Esophagus (tissue), 2 donors: ENCODE results near the gene NTN1. TPM values are rescaled to one million over a fixed set of nuclear protein-coding genes. Genes with fewer than 3 reads are reported as not detected.

ENCODE experiments used
- H3K27ac ChIP-seq, 2 donors: one replicate each; pipeline ENCODE4 v1.5.1; 2013; ENCODE audit warnings: low read depth in 2 of 2, mild to moderate bottlenecking in 2 of 2, inconsistent platforms in 1 of 2, low read length in 1 of 2, moderate library complexity in 1 of 2
- H3K27me3 ChIP-seq, 2 donors: one replicate each; pipeline ENCODE4 v1.6.1; 2013; ENCODE audit warnings: low read length in 2 of 2, control low read depth in 1 of 2, mild to moderate bottlenecking in 1 of 2; ENCODE audit not compliant: insufficient read depth in 2 of 2, control insufficient read depth in 1 of 2
- H3K36me3 ChIP-seq, 2 donors: one replicate each; pipeline ENCODE4 v1.6.1; 2013; ENCODE audit warnings: low read length in 1 of 2; ENCODE audit not compliant: control insufficient read depth in 2 of 2, insufficient read depth in 2 of 2
- H3K4me1 ChIP-seq, 2 donors: one replicate each; pipeline ENCODE4 v1.6.1; 2013; ENCODE audit warnings: low read length in 1 of 2; ENCODE audit not compliant: control insufficient read depth in 2 of 2, insufficient read depth in 2 of 2
- H3K4me3 ChIP-seq, 2 donors: one replicate each; pipeline ENCODE4 v1.5.1; 2013; ENCODE audit warnings: low read length in 2 of 2, mild to moderate bottlenecking in 2 of 2, low read depth in 1 of 2, moderate library complexity in 1 of 2
- H3K9me3 ChIP-seq, 2 donors: one replicate each; pipeline ENCODE4 v1.6.1; 2013; ENCODE audit warnings: mild to moderate bottlenecking in 2 of 2, low read depth in 1 of 2, low read length in 1 of 2, moderate library complexity in 1 of 2; ENCODE audit not compliant: control insufficient read depth in 2 of 2, insufficient read depth in 1 of 2
- WGBS, 2 donors: extraction: QIAGEN DNeasy Blood & Tissue Kit; methylation state at CpG; one replicate each; pipeline ENCODE4 v1.1.7; 2013; 5-methylcytosine and 5-hydroxymethylcytosine counted together
- polyA plus RNA-seq, 2 donors: library from polyadenylated mRNA; stranded (reverse); fragments of 200-250 nt; gene quantifications; one replicate each; pipeline ENCODE4 v1.2.3, GENCODE V29; 2013
- donor health status: healthy with polysubstance abuse.
- donor health status: Bipolar disorder and iron deficiency.

The NTN1 gene
- polyA plus RNA-seq, 2 donors: 10.3 to 12.3 TPM

GRCh38 chr17:9239793-9240658, 218.7 kb downstream of the NTN1 start:
- Histone ChIP-seq H3K27ac (peak overlapping the region; percentile 96), H3K4me1 (peaks cover 4 to 35% of the 10 kb centered on the region in 2 donors), H3K9me3 (no peaks in the 10 kb centered on the region), H3K36me3 (peaks cover 0 to 7% of the 10 kb centered on the region in 2 donors), H3K4me3 (peak overlapping the region; percentile 40 to 46), H3K27me3 (no peaks in the 10 kb centered on the region)
- 1% methylated on average over 54 to 83 of the region's 84 CpGs for WGBS, 2 donors

GRCh38 chr17:9240659-9241370, 219.5 kb downstream of the NTN1 start:
- 34 to 37% methylated on average over 14 to 17 of the region's 17 CpGs for WGBS, 2 donors
- peak overlapping the region in 1 of 2 donors; percentile 46 for H3K4me3 ChIP-seq

GRCh38 chr17:9241371-9241712, 220.0 kb downstream of the NTN1 start:
- H3K27me3 ChIP-seq: no peaks in the 10 kb centered on the region
- H3K36me3 ChIP-seq: peaks cover 0 to 7% of the 10 kb centered on the region in 2 donors
- 34 to 41% methylated on average over 10 of the region's 10 CpGs for WGBS, 2 donors
- peaks cover 4 to 35% of the 10 kb centered on the region in 2 donors for H3K4me1 ChIP-seq
- no peaks in the 10 kb centered on the region for H3K9me3 ChIP-seq
- H3K4me3 ChIP-seq: no peak overlapping the region
- peak overlapping the region; percentile 96 for H3K27ac ChIP-seq

More at GRCh38 chr17:9240659-9241370, 219.5 kb downstream of the NTN1 start:
- H3K36me3 ChIP-seq: peaks cover 0 to 7% of the 10 kb centered on the region in 2 donors
- no peaks in the 10 kb centered on the region for H3K27me3 ChIP-seq
- H3K27ac ChIP-seq: peak overlapping the region; percentile 96
- H3K9me3 ChIP-seq: no peaks in the 10 kb centered on the region
- peaks cover 4 to 35% of the 10 kb centered on the region in 2 donors for H3K4me1 ChIP-seq

GRCh38 chr17:9241774-9242496, 220.6 kb downstream of the NTN1 start:
- Histone ChIP-seq H3K4me3 (no peak overlapping the region), H3K9me3 (no peaks in the 10 kb centered on the region), H3K36me3 (peaks cover 0 to 7% of the 10 kb centered on the region in 2 donors), H3K4me1 (peaks cover 4 to 35% of the 10 kb centered on the region in 2 donors), H3K27me3 (no peaks in the 10 kb centered on the region), H3K27ac (peak overlapping the region; percentile 96)
- 74% methylated on average over 15 to 16 of the region's 16 CpGs for WGBS, 2 donors

GRCh38 chr17:9242497-9242881, 221.2 kb downstream of the NTN1 start:
- 71 to 74% methylated on average over 16 of the region's 16 CpGs for WGBS, 2 donors
- no peaks in the 10 kb centered on the region for H3K9me3 ChIP-seq
- H3K27ac ChIP-seq: peak overlapping the region; percentile 96
- no peaks in the 10 kb centered on the region for H3K27me3 ChIP-seq
- peaks cover 0 to 7% of the 10 kb centered on the region in 2 donors for H3K36me3 ChIP-seq
- no peak overlapping the region for H3K4me3 ChIP-seq
- H3K4me1 ChIP-seq: peaks cover 7 to 35% of the 10 kb centered on the region in 2 donors

- Histone ChIP-seq H3K9me3 (no peaks in the 10 kb centered on the region), H3K4me1 (peaks cover 8 to 33% of the 10 kb centered on the region in 2 donors), H3K4me3 (no peak overlapping the region), H3K27me3 (no peaks in the 10 kb centered on the region), H3K36me3 (peaks cover 0 to 9% of the 10 kb centered on the region in 2 donors), H3K27ac (peak overlapping the region; percentile 86 to 96)
- 72 to 74% methylated on average over 8 of the region's 8 CpGs for WGBS, 2 donors
Observed at GRCh38 chr17:9242983-9243382, 221.7 kb downstream of the NTN1 start.

- 66 to 76% methylated on average over 21 of the region's 21 CpGs for whole genome bisulfite sequencing, 2 donors
- Histone ChIP-seq H3K4me1 (peaks cover 8 to 24% of the 10 kb centered on the region in 2 donors), H3K27ac (peak overlapping the region; percentile 87 to 90), H3K9me3 (no peaks in the 10 kb centered on the region), H3K4me3 (no peak overlapping the region), H3K36me3 (peaks cover 0 to 6% of the 10 kb centered on the region in 2 donors), H3K27me3 (no peaks in the 10 kb centered on the region)
Observed at GRCh38 chr17:9244066-9245052, 223.0 kb downstream of the NTN1 start.

- H3K4me3 ChIP-seq: no peak overlapping the region
- WGBS, 2 donors: 82 to 87% methylated on average over 21 of the region's 21 CpGs
- peaks cover 0 to 9% of the 10 kb centered on the region in 2 donors for H3K36me3 ChIP-seq
- peaks cover 3 to 8% of the 10 kb centered on the region in 2 donors for H3K4me1 ChIP-seq
- peak overlapping the region; percentile 52 to 71 for H3K27ac ChIP-seq
- no peaks in the 10 kb centered on the region for H3K9me3 ChIP-seq
- no peaks in the 10 kb centered on the region for H3K27me3 ChIP-seq
Observed at GRCh38 chr17:9247401-9247938, 226.2 kb downstream of the NTN1 start.
